ENCODE results near the gene ING4. TPM values are rescaled to one million over a fixed set of nuclear protein-coding genes. Genes with fewer than 3 reads are reported as not detected.
A peak's percentile ranks its signal among the peaks of the same experiment; 100 is the strongest.

ING4 gene
- total RNA-seq, 1 experiment from 2014 or later = 26.9 TPM

GRCh38 chr12:6653987-6654386, 8.9 kb downstream of the ING4 start:
- DNase-seq = no peak
- H3K36me3 ChIP-seq (replicated peaks; ENCODE audit: control insufficient read depth, insufficient read depth, low read length) = peaks cover 11% of the 10 kb centered on the region
- H3K27me3 ChIP-seq (ENCODE audit: control insufficient read depth, insufficient read depth, low read length) = no peaks in the 10 kb centered on the region
- H3K4me3 ChIP-seq (ENCODE audit: insufficient read depth, low read depth, low read length) = no peak overlapping the region

GRCh38 chr12:6653342-6653741, 9.6 kb downstream of the ING4 start:
- no peak for DNase-seq
- H3K4me3 ChIP-seq (ENCODE audit: insufficient read depth, low read depth, low read length) = no peak overlapping the region
- H3K27me3 ChIP-seq (ENCODE audit: control insufficient read depth, insufficient read depth, low read length) = no peaks in the 10 kb centered on the region
- peaks cover 11% of the 10 kb centered on the region for H3K36me3 ChIP-seq (replicated peaks; ENCODE audit: control insufficient read depth, insufficient read depth, low read length)

- no peak overlapping the region for H3K4me3 ChIP-seq (ENCODE audit: insufficient read depth, low read depth, low read length)
- no peak for DNase-seq
- peaks cover 11% of the 10 kb centered on the region for H3K36me3 ChIP-seq (replicated peaks; ENCODE audit: control insufficient read depth, insufficient read depth, low read length)
- no peaks in the 10 kb centered on the region for H3K27me3 ChIP-seq (ENCODE audit: control insufficient read depth, insufficient read depth, low read length)
These were observed 10.5 kb downstream of the ING4 start for GRCh38 chr12:6652391-6652790.

- Histone ChIP-seq H3K36me3 (replicated peaks; ENCODE audit: control insufficient read depth, insufficient read depth, low read length) (peaks cover 10% of the 10 kb centered on the region), H3K27me3 (ENCODE audit: control insufficient read depth, insufficient read depth, low read length) (peaks cover 9% of the 10 kb centered on the region)
- no peak for DNase-seq
These were observed 12.1 kb downstream of the ING4 start for GRCh38 chr12:6650832-6651231.

GRCh38 chr12:6647083-6647604, 15.8 kb downstream of the ING4 start, which contains the start of gene ACRBP:
TSS of gene ACRBP (minus strand) at chr12:6647432. CDS start at chr12:6647366, 66 bp downstream.
- H3K36me3 ChIP-seq (replicated peaks; ENCODE audit: control insufficient read depth, insufficient read depth, low read length) = peaks cover 9% of the 10 kb centered on the region
- DNase-seq = peak; percentile 97
- H3K4me3 ChIP-seq (ENCODE audit: insufficient read depth, low read depth, low read length) = peak within 1 kb of the TSS; percentile 53
- peaks cover 9% of the 10 kb centered on the region for H3K27me3 ChIP-seq (ENCODE audit: control insufficient read depth, insufficient read depth, low read length)

More at GRCh38 chr12:6650832-6651231, 12.1 kb downstream of the ING4 start:
- H3K4me3 ChIP-seq (ENCODE audit: insufficient read depth, low read depth, low read length) = no peak overlapping the region

- Histone ChIP-seq H3K27me3 (ENCODE audit: control insufficient read depth, insufficient read depth, low read length) (peaks cover 9% of the 10 kb centered on the region), H3K4me3 (ENCODE audit: insufficient read depth, low read depth, low read length) (peak overlapping the region; percentile 53)
- no peak for DNase-seq
These were observed 16.4 kb downstream of the ING4 start for GRCh38 chr12:6646276-6647082.

GRCh38 chr12:6644903-6645302, 18.0 kb downstream of the ING4 start:
- DNase-seq = peak; percentile 80
- peaks cover 9% of the 10 kb centered on the region for H3K27me3 ChIP-seq (ENCODE audit: control insufficient read depth, insufficient read depth, low read length)
- no peak overlapping the region for H3K4me3 ChIP-seq (ENCODE audit: insufficient read depth, low read depth, low read length)
- no peaks in the 10 kb centered on the region for H3K36me3 ChIP-seq (replicated peaks; ENCODE audit: control insufficient read depth, insufficient read depth, low read length)

More at GRCh38 chr12:6646276-6647082, 16.4 kb downstream of the ING4 start:
- H3K36me3 ChIP-seq (replicated peaks; ENCODE audit: control insufficient read depth, insufficient read depth, low read length) = peaks cover 7% of the 10 kb centered on the region

GRCh38 chr12:6644257-6644596, 18.7 kb downstream of the ING4 start:
- H3K36me3 ChIP-seq (replicated peaks; ENCODE audit: control insufficient read depth, insufficient read depth, low read length) = no peaks in the 10 kb centered on the region
- DNase-seq = no peak
- no peak overlapping the region for H3K4me3 ChIP-seq (ENCODE audit: insufficient read depth, low read depth, low read length)
- peaks cover 9% of the 10 kb centered on the region for H3K27me3 ChIP-seq (ENCODE audit: control insufficient read depth, insufficient read depth, low read length)

- DNase-seq = no peak
These were observed 19.2 kb downstream of the ING4 start for GRCh38 chr12:6643569-6644256.

GRCh38 chr12:6641131-6641530, 21.8 kb downstream of the ING4 start:
- no peak overlapping the region for H3K4me3 ChIP-seq (ENCODE audit: insufficient read depth, low read depth, low read length)
- DNase-seq = no peak
- no peaks in the 10 kb centered on the region for H3K36me3 ChIP-seq (replicated peaks; ENCODE audit: control insufficient read depth, insufficient read depth, low read length)
- peaks cover under 1% of the 10 kb centered on the region; the same call in 1 of the 2 replicates for H3K27me3 ChIP-seq (ENCODE audit: control insufficient read depth, insufficient read depth, low read length)

More at GRCh38 chr12:6643569-6644256, 19.2 kb downstream of the ING4 start:
- Histone ChIP-seq H3K27me3 (ENCODE audit: control insufficient read depth, insufficient read depth, low read length) (peaks cover 9% of the 10 kb centered on the region), H3K4me3 (ENCODE audit: insufficient read depth, low read depth, low read length) (no peak overlapping the region), H3K36me3 (replicated peaks; ENCODE audit: control insufficient read depth, insufficient read depth, low read length) (no peaks in the 10 kb centered on the region)

GRCh38 chr12:6640497-6640896, 22.4 kb downstream of the ING4 start:
- no peak overlapping the region for H3K4me3 ChIP-seq (ENCODE audit: insufficient read depth, low read depth, low read length)
- DNase-seq = no peak
- no peaks in the 10 kb centered on the region; the same call in 1 of the 2 replicates for H3K27me3 ChIP-seq (ENCODE audit: control insufficient read depth, insufficient read depth, low read length)
- no peaks in the 10 kb centered on the region for H3K36me3 ChIP-seq (replicated peaks; ENCODE audit: control insufficient read depth, insufficient read depth, low read length)

GRCh38 chr12:6639151-6639801, 23.6 kb downstream of the ING4 start:
- no peak overlapping the region for H3K4me3 ChIP-seq (ENCODE audit: insufficient read depth, low read depth, low read length)
- DNase-seq = no peak
- H3K27me3 ChIP-seq (ENCODE audit: control insufficient read depth, insufficient read depth, low read length) = no peaks in the 10 kb centered on the region; the same call in 1 of the 2 replicates
- H3K36me3 ChIP-seq (replicated peaks; ENCODE audit: control insufficient read depth, insufficient read depth, low read length) = no peaks in the 10 kb centered on the region

- Histone ChIP-seq H3K36me3 (replicated peaks; ENCODE audit: control insufficient read depth, insufficient read depth, low read length) (no peaks in the 10 kb centered on the region), H3K27me3 (ENCODE audit: control insufficient read depth, insufficient read depth, low read length) (no peaks in the 10 kb centered on the region; the same call in 1 of the 2 replicates), H3K4me3 (ENCODE audit: insufficient read depth, low read depth, low read length) (no peak overlapping the region)
- DNase-seq = peak; percentile 26
These were observed 24.6 kb downstream of the ING4 start for GRCh38 chr12:6638305-6638704.

GRCh38 chr12:6635856-6636531, 26.9 kb downstream of the ING4 start, which contains the start of gene LPAR5:
TSS of gene LPAR5 (minus strand) at chr12:6635959. CDS start at chr12:6621248, 14,711 bp downstream.
- Histone ChIP-seq H3K27me3 (ENCODE audit: control insufficient read depth, insufficient read depth, low read length) (no peaks in the 10 kb centered on the region), H3K4me3 (ENCODE audit: insufficient read depth, low read depth, low read length) (no peak within 1 kb of the TSS), H3K36me3 (replicated peaks; ENCODE audit: control insufficient read depth, insufficient read depth, low read length) (no peaks in the 10 kb centered on the region)
- peak; percentile 73 for DNase-seq

Data from H7 (cell line).